Panc1 (cell line): ENCODE results near the gene ASH1L.

Experiments used
- POLR2AphosphoS5 ChIP-seq: IDR thresholded peaks from 2 replicates; pipeline ENCODE4 v1.6.1; 2012; ENCODE audit warnings: mild to moderate bottlenecking, low read depth, low read length, moderate library complexity
- SIN3A ChIP-seq: IDR thresholded peaks from 2 replicates; pipeline ENCODE4 v1.6.1; 2012; ENCODE audit warnings: low read depth, mild to moderate bottlenecking, low read length, moderate library complexity, borderline replicate concordance; ENCODE audit not compliant: insufficient read depth
- TF ChIP-seq, protein P1 (sequence below): fragments of 450-650 bp; IDR thresholded peaks from 2 replicates; pipeline ENCODE4 v1.5.1; 2017; ENCODE audit warnings: mild to moderate bottlenecking
- TF ChIP-seq, protein P2 (sequence below), 2 experiments: IDR thresholded peaks; 2 replicates each; pipeline ENCODE4 v1.6.1; 2011 to 2012; ENCODE audit warnings: low read depth in 2 of 2, control low read depth in 1 of 2, low read length in 1 of 2, mild to moderate bottlenecking in 1 of 2, moderate library complexity in 1 of 2; ENCODE audit not compliant: insufficient read depth in 1 of 2

GRCh38 chr1:155540000-155540874, 22.4 kb downstream of the ASH1L start:
- TF ChIP-seq, protein P1, sequence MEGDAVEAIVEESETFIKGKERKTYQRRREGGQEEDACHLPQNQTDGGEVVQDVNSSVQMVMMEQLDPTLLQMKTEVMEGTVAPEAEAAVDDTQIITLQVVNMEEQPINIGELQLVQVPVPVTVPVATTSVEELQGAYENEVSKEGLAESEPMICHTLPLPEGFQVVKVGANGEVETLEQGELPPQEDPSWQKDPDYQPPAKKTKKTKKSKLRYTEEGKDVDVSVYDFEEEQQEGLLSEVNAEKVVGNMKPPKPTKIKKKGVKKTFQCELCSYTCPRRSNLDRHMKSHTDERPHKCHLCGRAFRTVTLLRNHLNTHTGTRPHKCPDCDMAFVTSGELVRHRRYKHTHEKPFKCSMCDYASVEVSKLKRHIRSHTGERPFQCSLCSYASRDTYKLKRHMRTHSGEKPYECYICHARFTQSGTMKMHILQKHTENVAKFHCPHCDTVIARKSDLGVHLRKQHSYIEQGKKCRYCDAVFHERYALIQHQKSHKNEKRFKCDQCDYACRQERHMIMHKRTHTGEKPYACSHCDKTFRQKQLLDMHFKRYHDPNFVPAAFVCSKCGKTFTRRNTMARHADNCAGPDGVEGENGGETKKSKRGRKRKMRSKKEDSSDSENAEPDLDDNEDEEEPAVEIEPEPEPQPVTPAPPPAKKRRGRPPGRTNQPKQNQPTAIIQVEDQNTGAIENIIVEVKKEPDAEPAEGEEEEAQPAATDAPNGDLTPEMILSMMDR = no peak
- TF ChIP-seq POLR2AphosphoS5 = no peak
- TF ChIP-seq, protein P2, sequence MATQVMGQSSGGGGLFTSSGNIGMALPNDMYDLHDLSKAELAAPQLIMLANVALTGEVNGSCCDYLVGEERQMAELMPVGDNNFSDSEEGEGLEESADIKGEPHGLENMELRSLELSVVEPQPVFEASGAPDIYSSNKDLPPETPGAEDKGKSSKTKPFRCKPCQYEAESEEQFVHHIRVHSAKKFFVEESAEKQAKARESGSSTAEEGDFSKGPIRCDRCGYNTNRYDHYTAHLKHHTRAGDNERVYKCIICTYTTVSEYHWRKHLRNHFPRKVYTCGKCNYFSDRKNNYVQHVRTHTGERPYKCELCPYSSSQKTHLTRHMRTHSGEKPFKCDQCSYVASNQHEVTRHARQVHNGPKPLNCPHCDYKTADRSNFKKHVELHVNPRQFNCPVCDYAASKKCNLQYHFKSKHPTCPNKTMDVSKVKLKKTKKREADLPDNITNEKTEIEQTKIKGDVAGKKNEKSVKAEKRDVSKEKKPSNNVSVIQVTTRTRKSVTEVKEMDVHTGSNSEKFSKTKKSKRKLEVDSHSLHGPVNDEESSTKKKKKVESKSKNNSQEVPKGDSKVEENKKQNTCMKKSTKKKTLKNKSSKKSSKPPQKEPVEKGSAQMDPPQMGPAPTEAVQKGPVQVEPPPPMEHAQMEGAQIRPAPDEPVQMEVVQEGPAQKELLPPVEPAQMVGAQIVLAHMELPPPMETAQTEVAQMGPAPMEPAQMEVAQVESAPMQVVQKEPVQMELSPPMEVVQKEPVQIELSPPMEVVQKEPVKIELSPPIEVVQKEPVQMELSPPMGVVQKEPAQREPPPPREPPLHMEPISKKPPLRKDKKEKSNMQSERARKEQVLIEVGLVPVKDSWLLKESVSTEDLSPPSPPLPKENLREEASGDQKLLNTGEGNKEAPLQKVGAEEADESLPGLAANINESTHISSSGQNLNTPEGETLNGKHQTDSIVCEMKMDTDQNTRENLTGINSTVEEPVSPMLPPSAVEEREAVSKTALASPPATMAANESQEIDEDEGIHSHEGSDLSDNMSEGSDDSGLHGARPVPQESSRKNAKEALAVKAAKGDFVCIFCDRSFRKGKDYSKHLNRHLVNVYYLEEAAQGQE (IDR thresholded peaks at IDR 0.05; ENCODE audit: insufficient read depth in 1 of 2, low read depth in 2 of 2, low read length in 1 of 2) = no peak
- no peak for TF ChIP-seq SIN3A
